ENCODE measurements around the gene SYT8.

GRCh38 chr11:1877211-1878136, 42.7 kb downstream of the SYT8 start:
- no peak for TF ChIP-seq ELF4 (IDR thresholded peaks at IDR 0.05)
- TF ChIP-seq PKNOX1 (IDR thresholded peaks at IDR 0.05): no peak
- TF ChIP-seq FOXM1 (IDR thresholded peaks at IDR 0.05; ENCODE audit: borderline replicate concordance): no peak
- TF ChIP-seq CTBP1 (IDR thresholded peaks at IDR 0.05; ENCODE audit: borderline replicate concordance): no peak
- no peak for TF ChIP-seq LEF1 (IDR thresholded peaks at IDR 0.05; ENCODE audit: borderline replicate concordance)
- no peak for TF ChIP-seq ARNT (IDR thresholded peaks at IDR 0.05)
